ENCODE data around the gene KMT2E. TPM values are rescaled to one million over a fixed set of nuclear protein-coding genes. Genes with fewer than 3 reads are reported as not detected.

KMT2E gene
- total RNA-seq, 1 experiment from 2014 or later: 38.2 TPM

DNA sequence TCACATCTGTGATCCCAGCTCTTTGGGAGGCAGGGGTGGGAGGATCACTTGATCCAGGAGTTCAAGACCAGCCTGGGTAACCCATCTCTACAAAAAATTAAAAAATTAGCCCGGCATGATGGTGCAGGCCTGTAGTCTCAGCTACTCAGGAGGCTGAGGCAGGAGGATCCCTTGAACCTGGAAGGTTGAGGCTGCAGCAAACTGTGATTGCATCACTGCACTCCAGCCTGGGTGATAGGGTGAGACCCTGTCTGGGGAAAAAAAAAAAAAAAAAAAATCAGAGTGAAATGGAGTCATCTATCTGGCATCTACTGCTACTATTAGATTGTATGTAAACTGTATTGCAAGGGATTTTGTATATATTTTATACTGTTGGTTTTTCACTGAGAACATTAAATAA, 59.1 kb downstream of the KMT2E start:
- Mint-ChIP-seq H3K36me3 (ENCODE audit: insufficient read depth in 1 of 3, low read depth in 3 of 3) (peaks cover 36 to 87% (median 83%) of the 10 kb centered on the region in 3 experiments; a peak in 6 of 7 replicates), H3K27ac (no peak overlapping the region)
- DNase-seq: no peak

More for the DNA sequence above, 59.1 kb downstream of the KMT2E start:
- WGBS (ENCODE audit: extremely low coverage, insufficient read length, low lambda C conversion rate): no CpG with 5 or more reads among the region's 1 CpG
- Histone ChIP-seq H4K8ac (replicated peaks; ENCODE audit: insufficient read length, low read depth, low read length) (no peak overlapping the region), H3K79me2 (ENCODE audit: insufficient read depth, low read length) (no peaks in the 10 kb centered on the region), H3K9ac (ENCODE audit: extremely low read depth, insufficient read length, low read length) (no peak overlapping the region), H3K18ac (ENCODE audit: insufficient read length, low read depth, low read length) (no peak overlapping the region), H3K4me2 (ENCODE audit: insufficient read depth, insufficient read length, low read length) (no peak overlapping the region), H3T11ph (ENCODE audit: low read length) (no peak overlapping the region), H3K56ac (ENCODE audit: insufficient read length, low read depth, low read length) (no peak overlapping the region), H4K20me1 (ENCODE audit: control insufficient read depth, insufficient read depth, insufficient read length) (no peaks in the 10 kb centered on the region), H3K23me2 (ENCODE audit: insufficient read length, low read depth, low read length, poor library complexity, severe bottlenecking) (no peaks in the 10 kb centered on the region), H2BK20ac (ENCODE audit: low read depth, low read length, poor library complexity, severe bottlenecking) (no peak overlapping the region), H2BK15ac (ENCODE audit: low read depth, low read length) (no peak overlapping the region), H2BK12ac (ENCODE audit: insufficient read length, low read depth, low read length) (no peak overlapping the region), H2BK120ac (ENCODE audit: low read depth, low read length, poor library complexity, severe bottlenecking) (no peak overlapping the region), H3K23ac (ENCODE audit: insufficient read length, low read depth, low read length) (no peak overlapping the region), H4K91ac (ENCODE audit: insufficient read length, low read depth, low read length) (no peak overlapping the region), H2AK5ac (ENCODE audit: insufficient read length, low read length) (no peak overlapping the region), H2AFZ (ENCODE audit: low read length) (no peak overlapping the region), H3K4ac (ENCODE audit: low read depth, low read length) (no peak overlapping the region), H3K79me1 (ENCODE audit: insufficient read depth, low read depth, low read length, poor library complexity, severe bottlenecking) (no peaks in the 10 kb centered on the region), H4K5ac (ENCODE audit: insufficient read length, low read depth, low read length) (no peak overlapping the region), H3K27ac (ENCODE audit: insufficient read length, low read depth, low read length) (no peak overlapping the region), H3K14ac (ENCODE audit: insufficient read depth, low read length) (no peak overlapping the region), H3K9me3 (ENCODE audit: control insufficient read depth, low read depth, low read length) (no peaks in the 10 kb centered on the region), H3K4me1 (ENCODE audit: insufficient read depth, low read length) (no peaks in the 10 kb centered on the region), H2BK5ac (ENCODE audit: insufficient read length, low read length) (no peak overlapping the region), H3K27me3 (ENCODE audit: insufficient read depth, low read length) (no peaks in the 10 kb centered on the region)
- Mint-ChIP-seq H3K4me1 (no peaks in the 10 kb centered on the region), H3K4me3 (no peak overlapping the region), H3K9me3 (no peaks in the 10 kb centered on the region), H3K27me3 (ENCODE audit: low read depth) (no peaks in the 10 kb centered on the region)
- TF ChIP-seq, protein P1, sequence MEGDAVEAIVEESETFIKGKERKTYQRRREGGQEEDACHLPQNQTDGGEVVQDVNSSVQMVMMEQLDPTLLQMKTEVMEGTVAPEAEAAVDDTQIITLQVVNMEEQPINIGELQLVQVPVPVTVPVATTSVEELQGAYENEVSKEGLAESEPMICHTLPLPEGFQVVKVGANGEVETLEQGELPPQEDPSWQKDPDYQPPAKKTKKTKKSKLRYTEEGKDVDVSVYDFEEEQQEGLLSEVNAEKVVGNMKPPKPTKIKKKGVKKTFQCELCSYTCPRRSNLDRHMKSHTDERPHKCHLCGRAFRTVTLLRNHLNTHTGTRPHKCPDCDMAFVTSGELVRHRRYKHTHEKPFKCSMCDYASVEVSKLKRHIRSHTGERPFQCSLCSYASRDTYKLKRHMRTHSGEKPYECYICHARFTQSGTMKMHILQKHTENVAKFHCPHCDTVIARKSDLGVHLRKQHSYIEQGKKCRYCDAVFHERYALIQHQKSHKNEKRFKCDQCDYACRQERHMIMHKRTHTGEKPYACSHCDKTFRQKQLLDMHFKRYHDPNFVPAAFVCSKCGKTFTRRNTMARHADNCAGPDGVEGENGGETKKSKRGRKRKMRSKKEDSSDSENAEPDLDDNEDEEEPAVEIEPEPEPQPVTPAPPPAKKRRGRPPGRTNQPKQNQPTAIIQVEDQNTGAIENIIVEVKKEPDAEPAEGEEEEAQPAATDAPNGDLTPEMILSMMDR (conservative IDR thresholded peaks at IDR 0.05): no peak
